ENCODE results near the gene RBFOX1.
"Not testable (repeated sequence)": the region's sequence is repeated elsewhere in the genome, so short reads cannot be mapped to it uniquely, and the experiment has no call there.

Gene RBFOX1

DNA sequence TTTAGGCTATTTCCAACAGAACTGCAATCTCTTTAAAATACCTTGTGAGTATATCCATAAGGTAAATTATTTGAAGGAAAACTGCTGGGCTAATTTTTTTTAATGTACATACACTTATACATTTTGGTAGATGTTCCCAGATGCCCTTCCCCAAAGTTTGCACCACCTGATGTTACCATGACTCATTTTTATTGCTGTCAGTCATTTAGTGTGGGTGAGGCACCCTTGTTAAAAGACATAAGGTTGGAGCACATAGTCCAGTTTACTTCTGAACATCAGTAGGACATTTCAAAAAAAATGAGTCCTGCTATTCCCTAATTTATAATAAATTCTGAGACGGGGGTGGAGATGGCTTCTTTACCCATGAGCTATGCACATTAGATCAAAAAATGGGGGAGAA, 138.6 kb downstream of the RBFOX1 start:
- ATAC-seq (replicated peaks; ENCODE audit: extremely low read depth, poor library complexity, severe bottlenecking) (no peak), DNase-seq (ENCODE audit: low spot score in 2 of 2) (no peak)
- Mint-ChIP-seq H3K36me3 (ENCODE audit: insufficient read depth) (no peaks in the 10 kb centered on the region), H3K4me1 (no peaks in the 10 kb centered on the region), H3K4me3 (no peak overlapping the region), H3K27me3 (no peaks in the 10 kb centered on the region), H3K9me3 (peaks cover 30% of the 10 kb centered on the region), H3K27ac (ENCODE audit: low read depth) (no peak overlapping the region)

GRCh38 chr16:7482032-7482431, 149.4 kb downstream of the RBFOX1 start:
- DNase-seq (ENCODE audit: low spot score in 2 of 2) (no peak), ATAC-seq (replicated peaks; ENCODE audit: extremely low read depth, poor library complexity, severe bottlenecking) (no peak)
- Mint-ChIP-seq H3K4me3 (no peak overlapping the region), H3K9me3 (peaks cover 8% of the 10 kb centered on the region), H3K4me1 (no peaks in the 10 kb centered on the region), H3K27ac (ENCODE audit: low read depth) (no peak overlapping the region), H3K27me3 (no peaks in the 10 kb centered on the region), H3K36me3 (ENCODE audit: insufficient read depth) (no peaks in the 10 kb centered on the region)

DNA sequence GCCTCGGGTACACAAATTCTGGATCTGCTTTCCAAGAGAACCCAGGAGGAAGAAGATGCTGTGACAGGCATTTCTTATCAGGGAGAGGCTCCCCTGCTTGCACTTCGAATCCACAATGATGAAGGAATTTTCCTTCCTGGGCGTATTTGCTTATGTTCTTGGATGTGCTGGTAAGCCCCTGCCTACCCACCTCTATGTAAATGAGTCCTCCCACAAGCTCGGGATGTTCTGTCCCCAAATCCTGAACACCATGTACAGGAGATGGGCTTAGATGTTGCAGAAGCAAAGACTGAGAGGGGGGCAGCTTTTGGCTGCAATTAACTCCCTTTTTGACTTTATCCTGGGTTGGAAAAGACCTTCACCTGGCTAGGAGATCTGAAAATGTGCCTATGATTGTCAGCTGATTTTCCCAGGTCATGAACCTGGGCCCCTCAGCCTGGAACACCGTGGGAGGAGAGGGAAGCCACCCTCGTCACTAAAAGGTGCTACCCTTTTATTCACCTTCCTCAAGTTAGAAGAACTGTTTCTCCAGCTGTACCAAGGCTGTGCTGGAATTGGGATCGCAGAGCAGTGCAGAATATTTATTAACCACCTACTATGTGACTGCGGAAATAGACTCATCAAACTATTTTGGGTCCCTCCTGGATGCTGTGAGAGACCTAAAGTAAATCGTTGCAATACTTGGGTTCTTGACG, 150.1 kb downstream of the RBFOX1 start:
- H3K36me3 Mint-ChIP-seq (ENCODE audit: insufficient read depth) = no peaks in the 10 kb centered on the region
- H3K4me3 Mint-ChIP-seq = no peak overlapping the region
- H3K27ac Mint-ChIP-seq (ENCODE audit: low read depth) = no peak overlapping the region
- ATAC-seq (replicated peaks; ENCODE audit: extremely low read depth, poor library complexity, severe bottlenecking) (no peak), DNase-seq (ENCODE audit: low spot score in 2 of 2) (no peak)
- H3K4me1 Mint-ChIP-seq = no peaks in the 10 kb centered on the region
- no peaks in the 10 kb centered on the region for H3K27me3 Mint-ChIP-seq
- H3K9me3 Mint-ChIP-seq = peaks cover 8% of the 10 kb centered on the region

DNA sequence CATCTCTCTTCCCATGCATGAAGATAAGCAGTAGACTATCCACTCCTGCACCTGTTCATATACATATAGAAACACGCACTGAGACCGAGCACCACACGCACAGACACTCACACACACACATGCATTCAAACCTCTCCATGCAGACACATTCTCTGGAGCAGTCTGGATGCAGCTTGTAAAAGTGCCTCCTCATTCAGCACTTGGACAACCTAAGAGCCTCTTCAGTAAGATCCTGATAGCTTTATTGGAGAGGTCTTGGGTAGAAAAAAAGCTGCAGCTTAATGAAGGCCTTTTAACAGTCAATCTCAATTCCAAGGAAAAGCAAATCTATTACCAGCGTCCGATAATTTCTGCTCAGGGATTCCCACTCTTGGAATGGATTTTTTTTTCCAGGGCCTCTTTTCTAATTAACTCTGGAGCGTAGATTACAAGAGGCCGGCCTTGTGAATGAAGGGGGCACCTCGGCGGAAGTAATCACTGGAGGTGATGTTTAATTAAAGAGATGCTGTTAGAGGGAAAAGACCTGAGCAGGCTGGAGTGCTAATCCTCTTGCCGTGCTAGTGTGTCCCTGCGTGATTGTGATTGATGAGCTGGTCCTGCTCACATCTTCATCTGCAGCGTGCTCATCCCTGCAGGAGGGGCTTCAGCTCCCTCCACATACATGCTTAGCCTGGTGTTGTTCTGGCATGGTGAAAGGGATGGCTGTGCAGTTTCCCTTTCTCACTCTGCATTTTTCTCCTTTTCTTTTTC, 155.1 kb downstream of the RBFOX1 start:
- Mint-ChIP-seq H3K36me3 (ENCODE audit: insufficient read depth) (no peaks in the 10 kb centered on the region), H3K4me1 (no peaks in the 10 kb centered on the region), H3K27ac (ENCODE audit: low read depth) (no peak overlapping the region), H3K27me3 (no peaks in the 10 kb centered on the region), H3K9me3 (peaks cover 19% of the 10 kb centered on the region), H3K4me3 (no peak overlapping the region)
- no peak for DNase-seq (ENCODE audit: low spot score in 2 of 2)
- ATAC-seq (replicated peaks; ENCODE audit: extremely low read depth, poor library complexity, severe bottlenecking) = no peak

DNA sequence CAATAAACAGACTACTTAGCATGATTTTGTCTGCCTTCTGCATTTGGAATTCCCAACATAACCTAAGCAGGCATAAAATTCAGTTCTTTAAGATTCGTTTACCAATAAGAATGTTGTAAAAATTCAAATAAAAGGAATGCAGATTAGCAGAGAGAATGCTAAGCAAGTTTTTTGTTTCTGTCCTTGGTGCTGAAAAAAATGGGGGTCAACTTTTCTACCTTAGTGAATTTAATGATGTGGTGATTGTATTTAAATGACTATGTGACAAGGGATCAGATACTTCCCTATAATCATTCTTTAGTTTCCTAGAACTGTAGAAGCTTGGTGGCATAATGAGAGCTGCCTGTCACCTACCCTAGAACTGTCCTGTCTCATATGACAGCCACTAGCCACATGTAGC, 159.5 kb downstream of the RBFOX1 start:
- Mint-ChIP-seq H3K4me1 (no peaks in the 10 kb centered on the region), H3K27me3 (no peaks in the 10 kb centered on the region), H3K27ac (ENCODE audit: low read depth) (no peak overlapping the region), H3K36me3 (ENCODE audit: insufficient read depth) (no peaks in the 10 kb centered on the region), H3K4me3 (no peak overlapping the region), H3K9me3 (peaks cover 22% of the 10 kb centered on the region)
- ATAC-seq (replicated peaks; ENCODE audit: extremely low read depth, poor library complexity, severe bottlenecking) (no peak), DNase-seq (ENCODE audit: low spot score in 2 of 2) (no peak)

DNA sequence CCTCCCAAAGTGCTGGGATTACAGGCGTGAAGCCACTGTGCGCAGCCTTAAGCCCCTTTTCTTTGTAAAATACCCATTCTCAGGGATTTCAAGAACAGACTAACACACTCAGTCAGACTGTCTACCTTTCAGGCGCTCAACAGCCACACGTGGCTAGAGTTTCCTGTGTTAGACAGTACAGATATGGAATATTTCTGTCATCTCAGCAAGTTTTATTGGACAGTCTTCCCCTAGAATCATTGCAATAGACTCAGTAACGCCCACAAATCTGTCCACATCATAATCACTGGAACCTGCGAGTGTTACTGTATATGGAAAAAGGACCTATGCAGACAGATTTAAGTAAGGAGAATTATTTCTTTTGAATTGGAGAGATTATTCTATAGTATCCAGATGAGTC, 160.5 kb downstream of the RBFOX1 start:
- ATAC-seq (replicated peaks; ENCODE audit: extremely low read depth, poor library complexity, severe bottlenecking) (no peak), DNase-seq (ENCODE audit: low spot score in 2 of 2) (no peak)
- Mint-ChIP-seq H3K4me3 (no peak overlapping the region), H3K36me3 (ENCODE audit: insufficient read depth) (no peaks in the 10 kb centered on the region), H3K4me1 (no peaks in the 10 kb centered on the region), H3K27me3 (no peaks in the 10 kb centered on the region), H3K27ac (ENCODE audit: low read depth) (no peak overlapping the region), H3K9me3 (peaks cover 24% of the 10 kb centered on the region)

DNA sequence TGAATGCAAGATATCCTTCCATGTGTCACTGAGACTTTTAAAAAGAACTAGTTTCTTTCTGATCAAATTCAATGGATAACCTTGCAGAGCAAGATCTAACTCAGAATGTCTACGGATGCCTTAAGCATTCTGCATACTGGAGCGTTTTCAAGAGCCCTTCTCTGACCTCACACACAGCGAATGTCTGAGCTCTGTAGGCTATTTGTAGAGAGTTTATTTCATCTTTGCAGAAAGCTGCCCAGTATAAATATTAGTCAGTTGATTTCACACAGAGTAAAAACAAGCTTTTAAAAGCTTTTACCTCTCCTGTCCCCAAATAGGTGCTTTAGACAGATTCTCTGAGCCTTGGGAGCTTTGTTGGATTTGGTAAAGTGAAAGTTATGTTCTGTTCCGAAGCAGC, 165.0 kb downstream of the RBFOX1 start:
- no peaks in the 10 kb centered on the region for H3K27me3 Mint-ChIP-seq
- ATAC-seq (replicated peaks; ENCODE audit: extremely low read depth, poor library complexity, severe bottlenecking) (no peak), DNase-seq (ENCODE audit: low spot score in 2 of 2) (no peak)
- no peaks in the 10 kb centered on the region for H3K36me3 Mint-ChIP-seq (ENCODE audit: insufficient read depth)
- peaks cover 22% of the 10 kb centered on the region for H3K9me3 Mint-ChIP-seq
- H3K4me3 Mint-ChIP-seq = no peak overlapping the region
- H3K27ac Mint-ChIP-seq (ENCODE audit: low read depth) = no peak overlapping the region
- no peaks in the 10 kb centered on the region for H3K4me1 Mint-ChIP-seq

DNA sequence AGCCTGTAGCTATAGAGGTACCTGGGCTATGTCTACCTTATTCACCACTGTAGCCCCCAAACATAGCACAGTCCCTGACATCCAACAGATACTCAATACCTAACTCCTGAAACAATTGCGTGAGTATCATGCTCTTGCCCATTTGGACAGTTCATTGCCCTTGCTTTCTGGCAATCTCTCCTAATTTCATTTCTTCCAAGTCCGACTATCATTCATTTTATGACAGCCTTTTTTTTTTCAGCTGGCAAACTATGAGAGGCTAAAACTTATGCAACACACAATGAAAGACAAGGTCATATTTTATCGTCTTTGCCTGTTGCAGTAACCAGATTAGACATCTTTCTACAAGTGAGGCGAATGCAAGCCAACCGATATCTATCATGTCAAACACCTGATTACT, 169.2 kb downstream of the RBFOX1 start:
- Mint-ChIP-seq H3K4me1 (no peaks in the 10 kb centered on the region), H3K9me3 (peaks cover 16% of the 10 kb centered on the region), H3K4me3 (no peak overlapping the region), H3K27me3 (no peaks in the 10 kb centered on the region), H3K27ac (ENCODE audit: low read depth) (no peak overlapping the region), H3K36me3 (ENCODE audit: insufficient read depth) (no peaks in the 10 kb centered on the region)
- ATAC-seq (replicated peaks; ENCODE audit: extremely low read depth, poor library complexity, severe bottlenecking) = no peak
- no peak for DNase-seq (ENCODE audit: low spot score in 2 of 2)

DNA sequence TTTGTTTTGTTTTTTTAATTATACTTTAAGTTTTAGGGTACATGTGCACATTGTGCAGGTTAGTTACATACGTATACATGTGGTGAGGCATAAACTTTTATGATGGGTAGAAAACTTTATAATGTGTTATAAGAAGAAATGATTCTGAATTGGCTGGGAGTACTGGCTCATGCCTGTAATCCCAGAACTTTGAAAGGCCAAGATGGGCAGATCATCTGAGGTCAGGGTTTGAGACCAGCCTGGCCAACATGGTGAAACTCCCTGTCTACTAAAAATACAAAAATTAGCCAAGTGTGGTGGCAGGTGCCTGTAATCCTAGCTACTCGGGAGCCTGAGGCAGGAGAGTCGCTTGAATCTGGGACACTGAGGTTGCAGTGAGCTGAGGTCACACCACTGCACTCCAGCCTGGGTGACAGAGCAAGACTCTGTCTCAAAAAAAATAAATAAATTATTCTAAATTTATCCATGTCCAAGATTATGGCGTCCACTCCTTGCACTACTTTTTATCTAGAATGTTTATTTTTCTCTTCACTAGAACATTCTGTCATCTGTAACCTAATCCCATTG, 170.0 kb downstream of the RBFOX1 start:
- DNase-seq (ENCODE audit: low spot score in 2 of 2); H3K4me3 Mint-ChIP-seq; H3K27me3 Mint-ChIP-seq; H3K27ac Mint-ChIP-seq (ENCODE audit: low read depth); H3K36me3 Mint-ChIP-seq (ENCODE audit: insufficient read depth); ATAC-seq (replicated peaks; ENCODE audit: extremely low read depth, poor library complexity, severe bottlenecking); H3K4me1 Mint-ChIP-seq: not testable (repeated sequence)
- peaks cover 11% of the 10 kb centered on the region for H3K9me3 Mint-ChIP-seq

DNA sequence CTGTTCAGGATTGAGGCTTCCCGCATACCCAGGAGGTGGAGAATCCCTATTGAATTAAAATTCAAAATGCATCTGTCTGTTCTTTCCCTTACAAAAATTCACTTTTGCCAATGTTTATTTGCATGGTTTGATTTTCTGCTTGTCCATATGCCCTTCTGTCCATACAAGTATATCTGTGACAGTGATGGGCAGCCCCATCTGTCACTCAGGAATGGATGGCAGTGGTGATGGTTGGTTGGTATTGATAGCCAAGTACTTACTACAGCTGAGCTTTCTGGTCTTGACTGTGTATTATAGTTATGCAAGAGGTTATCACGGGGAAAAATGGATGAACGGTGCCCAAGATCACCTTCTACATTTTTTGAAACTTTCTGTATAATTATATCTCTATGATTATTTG, 171.0 kb downstream of the RBFOX1 start:
- no peak overlapping the region for H3K4me3 Mint-ChIP-seq
- H3K36me3 Mint-ChIP-seq (ENCODE audit: insufficient read depth) = no peaks in the 10 kb centered on the region
- H3K27ac Mint-ChIP-seq (ENCODE audit: low read depth) = no peak overlapping the region
- no peak for ATAC-seq (replicated peaks; ENCODE audit: extremely low read depth, poor library complexity, severe bottlenecking)
- no peaks in the 10 kb centered on the region for H3K27me3 Mint-ChIP-seq
- H3K4me1 Mint-ChIP-seq = no peaks in the 10 kb centered on the region
- H3K9me3 Mint-ChIP-seq = peaks cover 11% of the 10 kb centered on the region
- no peak for DNase-seq (ENCODE audit: low spot score in 2 of 2)

GRCh38 chr16:7504844-7505243, 172.2 kb downstream of the RBFOX1 start:
- Mint-ChIP-seq H3K36me3 (ENCODE audit: insufficient read depth) (no peaks in the 10 kb centered on the region), H3K4me3 (no peak overlapping the region), H3K9me3 (peaks cover 14% of the 10 kb centered on the region), H3K27ac (ENCODE audit: low read depth) (no peak overlapping the region), H3K4me1 (no peaks in the 10 kb centered on the region), H3K27me3 (no peaks in the 10 kb centered on the region)
- ATAC-seq (replicated peaks; ENCODE audit: extremely low read depth, poor library complexity, severe bottlenecking) = no peak
- no peak for DNase-seq (ENCODE audit: low spot score in 2 of 2)

GRCh38 chr16:7505495-7505894, 172.8 kb downstream of the RBFOX1 start:
- Mint-ChIP-seq H3K4me3 (no peak overlapping the region), H3K4me1 (no peaks in the 10 kb centered on the region), H3K9me3 (peaks cover 17% of the 10 kb centered on the region), H3K27ac (ENCODE audit: low read depth) (no peak overlapping the region), H3K36me3 (ENCODE audit: insufficient read depth) (no peaks in the 10 kb centered on the region), H3K27me3 (no peaks in the 10 kb centered on the region)
- DNase-seq (ENCODE audit: low spot score in 2 of 2) (no peak), ATAC-seq (replicated peaks; ENCODE audit: extremely low read depth, poor library complexity, severe bottlenecking) (no peak)

GRCh38 chr16:7506363-7506762, 173.7 kb downstream of the RBFOX1 start:
- Mint-ChIP-seq H3K4me1 (no peaks in the 10 kb centered on the region), H3K36me3 (ENCODE audit: insufficient read depth) (no peaks in the 10 kb centered on the region), H3K9me3 (peaks cover 12% of the 10 kb centered on the region), H3K27ac (ENCODE audit: low read depth) (no peak overlapping the region), H3K4me3 (no peak overlapping the region), H3K27me3 (no peaks in the 10 kb centered on the region)
- no peak for ATAC-seq (replicated peaks; ENCODE audit: extremely low read depth, poor library complexity, severe bottlenecking)
- DNase-seq (ENCODE audit: low spot score in 2 of 2) = no peak
